Measurements from ENCODE around the gene GLIS1. TPM values are rescaled to one million over a fixed set of nuclear protein-coding genes. Genes with fewer than 3 reads are reported as not detected.

Gene GLIS1
- total and polyA plus RNA-seq, 10 of the 15 experiments (the other 5 are each of a cell fraction or from before 2014, with no cell fraction given) = not detected

DNA sequence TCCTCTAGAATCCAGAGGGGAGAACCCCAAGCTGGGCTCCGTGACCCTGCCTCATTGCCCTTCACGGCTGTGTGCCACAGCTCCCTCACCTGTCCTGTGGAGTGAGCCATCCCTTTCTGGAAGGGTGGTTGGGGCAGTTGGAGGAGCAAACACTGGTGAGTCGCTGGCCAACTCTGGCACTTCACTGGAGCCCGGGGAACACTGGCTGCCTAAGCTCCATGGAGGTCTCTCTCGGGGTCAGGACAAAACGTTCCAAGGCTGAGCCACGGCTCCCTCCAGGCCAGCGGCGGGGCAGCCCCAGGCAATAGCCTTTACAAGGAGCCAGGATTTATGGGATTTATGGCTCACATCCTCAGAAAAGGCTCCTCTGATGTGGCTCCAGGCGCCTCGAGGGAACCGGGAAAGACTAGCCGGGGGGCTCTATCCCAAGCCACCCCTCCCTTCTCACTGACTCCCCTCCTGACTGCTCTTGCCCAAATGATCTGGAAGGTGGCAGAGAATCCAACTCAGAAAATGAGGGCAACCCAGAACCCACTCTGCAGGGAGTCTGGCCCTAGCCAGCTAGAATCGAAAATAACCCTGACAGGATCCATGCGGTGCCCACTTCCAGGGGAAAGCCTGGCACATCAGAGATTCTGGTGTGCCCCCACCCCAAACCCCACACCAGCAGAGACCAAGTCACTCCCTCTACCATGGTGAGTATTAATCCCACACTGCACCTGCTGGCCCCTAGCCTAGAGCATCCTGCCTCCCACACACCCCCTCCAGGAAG lies 75.2 kb downstream of the GLIS1 start (continued):
- no peak for TF ChIP-seq CEBPZ (IDR thresholded peaks at IDR 0.05; ENCODE audit: low read depth, low read length)
- TF ChIP-seq SIN3A (IDR thresholded peaks at IDR 0.05; ENCODE audit: low read depth, low read length) = no peak
- no peak for TF ChIP-seq RELB (IDR thresholded peaks at IDR 0.05; ENCODE audit: low read depth)
- TF ChIP-seq ZNF24 (IDR thresholded peaks at IDR 0.05) = no peak
- TF ChIP-seq, protein P1, sequence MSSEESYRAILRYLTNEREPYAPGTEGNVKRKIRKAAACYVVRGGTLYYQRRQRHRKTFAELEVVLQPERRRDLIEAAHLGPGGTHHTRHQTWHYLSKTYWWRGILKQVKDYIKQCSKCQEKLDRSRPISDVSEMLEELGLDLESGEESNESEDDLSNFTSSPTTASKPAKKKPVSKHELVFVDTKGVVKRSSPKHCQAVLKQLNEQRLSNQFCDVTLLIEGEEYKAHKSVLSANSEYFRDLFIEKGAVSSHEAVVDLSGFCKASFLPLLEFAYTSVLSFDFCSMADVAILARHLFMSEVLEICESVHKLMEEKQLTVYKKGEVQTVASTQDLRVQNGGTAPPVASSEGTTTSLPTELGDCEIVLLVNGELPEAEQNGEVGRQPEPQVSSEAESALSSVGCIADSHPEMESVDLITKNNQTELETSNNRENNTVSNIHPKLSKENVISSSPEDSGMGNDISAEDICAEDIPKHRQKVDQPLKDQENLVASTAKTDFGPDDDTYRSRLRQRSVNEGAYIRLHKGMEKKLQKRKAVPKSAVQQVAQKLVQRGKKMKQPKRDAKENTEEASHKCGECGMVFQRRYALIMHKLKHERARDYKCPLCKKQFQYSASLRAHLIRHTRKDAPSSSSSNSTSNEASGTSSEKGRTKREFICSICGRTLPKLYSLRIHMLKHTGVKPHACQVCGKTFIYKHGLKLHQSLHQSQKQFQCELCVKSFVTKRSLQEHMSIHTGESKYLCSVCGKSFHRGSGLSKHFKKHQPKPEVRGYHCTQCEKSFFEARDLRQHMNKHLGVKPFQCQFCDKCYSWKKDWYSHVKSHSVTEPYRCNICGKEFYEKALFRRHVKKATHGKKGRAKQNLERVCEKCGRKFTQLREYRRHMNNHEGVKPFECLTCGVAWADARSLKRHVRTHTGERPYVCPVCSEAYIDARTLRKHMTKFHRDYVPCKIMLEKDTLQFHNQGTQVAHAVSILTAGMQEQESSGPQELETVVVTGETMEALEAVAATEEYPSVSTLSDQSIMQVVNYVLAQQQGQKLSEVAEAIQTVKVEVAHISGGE (CRISPR knock-in tag; IDR thresholded peaks at IDR 0.05) = no peak
- no peak for TF ChIP-seq MTA3 (IDR thresholded peaks at IDR 0.05; ENCODE audit: borderline replicate concordance, low read length)
- no peak for TF ChIP-seq CHD2 (IDR thresholded peaks at IDR 0.05; ENCODE audit: borderline replicate concordance, low read depth, low read length)
- TF ChIP-seq SIX5 (IDR thresholded peaks at IDR 0.05; ENCODE audit: low read depth, low read length, severe bottlenecking) = no peak
- no peak for TF ChIP-seq ZNF384 (IDR thresholded peaks at IDR 0.05; ENCODE audit: borderline replicate concordance, low read depth, low read length)

Data from GM12878 (cell line).